Breast epithelium (tissue), 4 donors: ENCODE data around the gene ZNF184. TPM values are rescaled to one million over a fixed set of nuclear protein-coding genes. Genes with fewer than 3 reads are reported as not detected.

ENCODE experiments used
- DNase-seq, 2 donors: peaks; one replicate each; pipeline ENCODE4 v3.0.0-alpha.2; 2019; ENCODE audit warnings: low spot score in 2 of 2
- H3K27ac ChIP-seq, 2 donors: fragments of 200-600 bp; sonication (generic) in 1 of 2; one replicate each; pipeline ENCODE4 v1.5.1; 2016 to 2019; ENCODE audit warnings: mild to moderate bottlenecking in 1 of 2
- H3K27me3 ChIP-seq, 2 donors: fragments of 200-600 bp; sonication (generic) in 1 of 2; one replicate each; pipeline versions ENCODE4 v1.5.1 to v1.6.0; 2017 to 2019; ENCODE audit warnings: control low read depth in 1 of 2, mild to moderate bottlenecking in 1 of 2
- H3K36me3 ChIP-seq: fragments of 200-600 bp; one replicate; pipeline ENCODE4 v1.5.1; 2019
- H3K4me1 ChIP-seq, 2 donors: fragments of 200-600 bp; sonication (generic); one replicate each; pipeline ENCODE4 v1.5.1; 2016 to 2019; ENCODE audit warnings: control low read depth in 1 of 2
- H3K4me3 ChIP-seq, 3 donors: fragments of 200-600 bp; sonication (generic); 1 replicate in 2 of 3; 2 replicates in 1 of 3; pipeline ENCODE4 v1.5.1; 2016 to 2019; ENCODE audit warnings: mild to moderate bottlenecking in 3 of 3, moderate library complexity in 2 of 3
- H3K9me3 ChIP-seq, 2 donors: fragments of 200-600 bp; sonication (generic) in 1 of 2; one replicate each; pipeline ENCODE4 v1.5.1; 2016 to 2019; ENCODE audit warnings: control low read depth in 1 of 2
- CTCF ChIP-seq, 3 donors: fragments of 450-650 bp; IDR thresholded peaks; one replicate each; pipeline ENCODE4 v1.5.1; 2016 to 2017; ENCODE audit warnings: antibody characterized with exemption in 3 of 3, mild to moderate bottlenecking in 3 of 3, moderate library complexity in 3 of 3
- POLR2A ChIP-seq: fragments of 450-650 bp; IDR thresholded peaks from one replicate; pipeline ENCODE4 v1.6.1; 2016; ENCODE audit warnings: antibody characterized with exemption, mild to moderate bottlenecking, moderate library complexity
- POLR2AphosphoS5 ChIP-seq, 3 donors: sonication (generic); formaldehyde crosslinking; IDR thresholded peaks; one replicate each; pipeline ENCODE4 v1.6.1; 2017; ENCODE audit warnings: antibody characterized with exemption in 3 of 3
- intact Hi-C: fragments of 100-400 bp; cut with DNase I; formaldehyde crosslinking; loops from one replicate; pipeline ENCODE4 v1.15.1; 2023; ENCODE audit warnings: low total_unique reads
- total RNA-seq, 3 donors: library from RNA; depleted of rRNA; stranded (reverse); fragments of >200 nt; gene quantifications; one replicate each; pipeline ENCODE4 v1.1.0, GENCODE V29; 2016

ZNF184 gene
- total RNA-seq, 3 donors from 2014 or later = 3.8 to 13.3 (median 9.2) TPM

- H3K9me3 ChIP-seq = peaks cover under 1 to 8% of the 10 kb centered on the region in 2 donors
- no peak overlapping the region for H3K4me3 ChIP-seq
- no peaks in the 10 kb centered on the region for H3K27me3 ChIP-seq
- H3K4me1 ChIP-seq = no peaks in the 10 kb centered on the region
- H3K27ac ChIP-seq = no peak overlapping the region
- H3K36me3 ChIP-seq = no peaks in the 10 kb centered on the region
- DNase-seq = no peak
- intact Hi-C loops = no loop called here
- TF ChIP-seq CTCF (IDR thresholded peaks at IDR 0.05) (no peak), POLR2A (no peak), POLR2AphosphoS5 (IDR thresholded peaks at IDR 0.05) (no peak)
Observed at GRCh38 chr6:27407153-27407814, 65.6 kb downstream of the ZNF184 start.

- no peak for DNase-seq
- Histone ChIP-seq H3K4me3 (no peak overlapping the region), H3K27ac (no peak overlapping the region), H3K4me1 (no peaks in the 10 kb centered on the region), H3K27me3 (no peaks in the 10 kb centered on the region), H3K9me3 (peaks cover 6 to 14% of the 10 kb centered on the region in 2 donors), H3K36me3 (no peaks in the 10 kb centered on the region)
- intact Hi-C loops = no loop called here
- TF ChIP-seq POLR2AphosphoS5 (IDR thresholded peaks at IDR 0.05) = no peak
- TF ChIP-seq POLR2A = no peak
- TF ChIP-seq CTCF (IDR thresholded peaks at IDR 0.05) = no peak
Observed at GRCh38 chr6:27406085-27406484, 66.8 kb downstream of the ZNF184 start.

- intact Hi-C loops = no loop called here
- Histone ChIP-seq H3K27ac (no peak overlapping the region), H3K4me1 (no peaks in the 10 kb centered on the region), H3K9me3 (peaks cover 27 to 29% of the 10 kb centered on the region in 2 donors), H3K4me3 (no peak overlapping the region), H3K36me3 (no peaks in the 10 kb centered on the region), H3K27me3 (no peaks in the 10 kb centered on the region)
- TF ChIP-seq POLR2AphosphoS5 (IDR thresholded peaks at IDR 0.05) (no peak), CTCF (IDR thresholded peaks at IDR 0.05) (no peak), POLR2A (no peak)
- no peak for DNase-seq
Observed at GRCh38 chr6:27400877-27401642, 71.8 kb downstream of the ZNF184 start.

Other genes with a start within 250 kb of the ZNF184 start
- 10 to 100 TPM in 2 of 3 donors, under 1 TPM in 1; 0.80 to 31.0 (median 12.8) TPM for gene PRSS16, start 225.4 kb downstream of the ZNF184 start, total RNA-seq
- gene POM121L2, start 160.8 kb downstream of the ZNF184 start, total RNA-seq = not detected
- gene ZNF391, start 84.3 kb downstream of the ZNF184 start, total RNA-seq = 1 to 10 TPM; 2.1 to 5.9 (median 5.2) TPM